Measurements from ENCODE around the gene ERFE.

The ERFE gene

GRCh38 chr2:238139196-238140039 is 19.4 kb upstream of the ERFE start:
- DNase-seq (ENCODE audit: low read depth in 2 of 2), result no peak

DNA sequence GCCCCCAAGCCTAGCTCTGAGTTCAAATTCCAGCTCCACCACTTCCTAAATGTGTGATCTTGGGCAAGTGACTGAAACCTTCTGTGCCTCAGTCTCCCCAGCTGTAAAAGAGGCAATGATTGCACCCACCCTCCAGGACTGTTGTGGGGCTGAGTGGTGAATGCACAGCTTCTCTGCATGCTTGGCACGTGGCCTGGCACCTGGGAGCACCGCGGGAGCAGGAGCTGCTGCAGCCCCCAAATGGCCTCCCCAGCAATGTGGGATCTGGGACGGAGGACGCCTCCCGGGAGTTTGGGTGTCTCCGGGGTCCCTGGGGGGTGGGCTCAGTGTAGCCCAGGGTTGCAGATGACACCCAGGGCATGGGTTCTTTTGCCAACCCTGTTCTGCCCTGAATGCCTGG is 18.7 kb upstream of the ERFE start:
- no peak for DNase-seq (ENCODE audit: low read depth in 2 of 2)

DNA sequence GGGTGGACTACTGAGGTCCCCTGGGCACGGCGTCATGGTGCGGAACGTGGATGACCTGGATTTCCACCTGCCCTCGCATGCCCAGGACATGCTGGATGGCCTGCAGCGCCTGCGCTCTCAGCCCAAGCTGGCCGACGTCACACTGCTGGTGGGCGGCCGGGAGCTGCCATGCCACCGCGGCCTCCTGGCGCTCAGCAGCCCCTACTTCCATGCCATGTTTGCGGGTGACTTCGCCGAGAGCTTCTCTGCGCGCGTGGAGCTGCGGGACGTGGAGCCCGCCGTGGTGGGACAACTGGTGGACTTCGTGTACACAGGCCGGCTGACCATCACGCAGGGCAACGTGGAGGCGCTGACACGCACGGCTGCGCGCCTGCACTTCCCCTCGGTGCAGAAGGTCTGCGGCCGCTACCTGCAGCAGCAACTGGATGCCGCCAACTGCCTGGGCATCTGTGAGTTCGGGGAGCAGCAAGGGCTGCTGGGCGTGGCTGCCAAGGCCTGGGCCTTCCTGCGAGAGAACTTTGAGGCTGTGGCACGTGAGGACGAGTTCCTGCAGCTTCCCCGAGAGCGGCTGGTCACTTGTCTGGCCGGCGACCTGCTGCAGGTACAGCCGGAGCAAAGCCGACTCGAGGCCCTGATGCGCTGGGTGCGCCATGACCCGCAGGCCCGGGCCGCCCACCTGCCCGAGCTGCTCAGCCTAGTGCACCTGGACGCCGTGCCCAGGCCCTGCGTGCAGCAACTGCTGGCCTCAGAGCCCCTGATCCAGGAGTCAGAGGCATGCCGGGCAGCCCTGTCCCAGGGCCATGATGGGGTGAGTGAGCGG is 17.8 kb upstream of the ERFE start:
- DNase-seq (ENCODE audit: low read depth in 2 of 2), result no peak

GRCh38 chr2:238141541-238142318 is 17.0 kb upstream of the ERFE start:
- no peak for DNase-seq (ENCODE audit: low read depth in 2 of 2)

GRCh38 chr2:238142382-238143205 is 16.2 kb upstream of the ERFE start:
- no peak for DNase-seq (ENCODE audit: low read depth in 2 of 2)

GRCh38 chr2:238143239-238143951 is 15.4 kb upstream of the ERFE start:
- no peak for DNase-seq (ENCODE audit: low read depth in 2 of 2)

- DNase-seq (ENCODE audit: low read depth in 2 of 2), result no peak
Observed at GRCh38 chr2:238144262-238144661, 14.5 kb upstream of the ERFE start.

DNA sequence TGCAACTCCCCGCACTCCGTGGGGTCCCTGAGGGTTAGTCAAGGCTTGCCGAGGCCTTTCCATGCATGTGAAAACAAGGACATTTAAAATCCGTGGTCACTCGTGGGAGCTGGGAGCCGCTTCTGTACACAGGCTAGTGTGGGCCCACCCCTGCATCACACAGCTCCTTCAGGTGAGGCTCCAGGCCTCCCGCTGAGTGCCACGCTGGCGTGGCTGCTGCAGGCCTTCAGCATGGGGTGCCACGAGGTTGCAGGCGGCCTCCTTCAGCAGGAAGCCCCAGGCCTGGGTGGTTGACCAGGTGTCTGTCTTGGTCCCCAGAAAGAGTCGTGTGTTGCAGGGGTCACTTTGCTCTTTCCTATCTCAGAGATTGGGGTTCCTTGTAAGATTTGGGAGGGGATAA is 13.7 kb upstream of the ERFE start:
- no peak for DNase-seq (ENCODE audit: low read depth in 2 of 2)

GRCh38 chr2:238145851-238146250 is 12.9 kb upstream of the ERFE start:
- no peak for DNase-seq (ENCODE audit: low read depth in 2 of 2)

- no peak for DNase-seq (ENCODE audit: low read depth in 2 of 2)
Observed at GRCh38 chr2:238146884-238147544, 11.8 kb upstream of the ERFE start.

DNA sequence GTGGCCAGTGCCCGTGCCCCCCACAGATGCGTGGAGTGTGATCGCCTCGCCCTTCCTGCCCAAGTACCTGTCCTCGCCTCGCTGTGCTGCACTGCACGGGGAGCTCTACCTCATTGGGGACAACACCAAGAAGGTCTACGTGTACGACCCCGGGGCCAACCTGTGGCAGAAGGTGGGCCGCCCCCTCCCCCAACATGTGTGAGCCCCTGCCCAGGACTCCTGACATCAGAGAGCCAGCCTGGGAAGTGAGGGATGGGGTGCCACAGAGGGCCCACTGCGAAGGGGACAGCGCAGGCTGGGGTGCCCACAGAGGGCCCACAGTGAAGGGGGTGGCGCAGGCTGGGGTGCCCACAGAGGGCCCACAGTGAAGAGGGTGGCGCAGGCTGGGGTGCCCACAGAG is 9.8 kb upstream of the ERFE start:
- no peak for DNase-seq (ENCODE audit: low read depth in 2 of 2)

GRCh38 chr2:238149841-238150572 is 8.8 kb upstream of the ERFE start:
- no peak for DNase-seq (ENCODE audit: low read depth in 2 of 2)

- no peak for DNase-seq (ENCODE audit: low read depth in 2 of 2)
Observed at GRCh38 chr2:238150686-238151085, 8.1 kb upstream of the ERFE start.

GRCh38 chr2:238151205-238151604 is 7.6 kb upstream of the ERFE start:
- no peak for DNase-seq (ENCODE audit: low read depth in 2 of 2)

- no peak for DNase-seq (ENCODE audit: low read depth in 2 of 2)
Observed at GRCh38 chr2:238151628-238152235, 7.0 kb upstream of the ERFE start.

- no peak for DNase-seq (ENCODE audit: low read depth in 2 of 2)
Observed at GRCh38 chr2:238152771-238153688, 5.7 kb upstream of the ERFE start.

- DNase-seq (ENCODE audit: low read depth in 2 of 2), result no peak
Observed at GRCh38 chr2:238154570-238154969, 4.2 kb upstream of the ERFE start.

Data from stimulated activated CD8-positive, alpha-beta memory T cell treated with anti-CD3 and anti-CD28 coated beads, Interleukin-15, amount 100 ng/mL, for 4 hours (primary cell).